Measurements from ENCODE around the gene KARS1.

The KARS1 gene

GRCh38 chr16:75578725-75579124, 68.7 kb downstream of the KARS1 start:
- no peak for DNase-seq

- no peak for DNase-seq
Observed at GRCh38 chr16:75578212-75578611, 69.3 kb downstream of the KARS1 start.

Data from CD4-positive, alpha-beta T cell treated with Interleukin-6 for 4 hours (primary cell).